HepG2 (cell line): ENCODE measurements around the gene PIK3CA.

Experiments
- CEBPZ ChIP-seq: IDR thresholded peaks from 2 replicates; pipeline ENCODE4 v1.6.1; 2012; ENCODE audit warnings: low read length, improper control_type of control experiment
- CTCF ChIP-seq: sonication (generic); formaldehyde crosslinking; IDR thresholded peaks from 2 replicates; pipeline ENCODE4 v1.5.0; 2020; ENCODE audit warnings: mild to moderate bottlenecking, missing genetic modification reagents, moderate library complexity
- KLF11 ChIP-seq: IDR thresholded peaks from 2 replicates; pipeline ENCODE4 v1.6.1; 2016; ENCODE audit warnings: missing compliant biosample characterization
- MED13 ChIP-seq: sonication (generic); formaldehyde crosslinking; IDR thresholded peaks from 2 replicates; pipeline ENCODE4 v1.5.0; 2020; ENCODE audit warnings: missing genetic modification reagents
- NCOA1 ChIP-seq: sonication (generic); formaldehyde crosslinking; IDR thresholded peaks from 2 replicates; pipeline ENCODE4 v1.9.0; 2021; ENCODE audit warnings: missing genetic modification reagents
- RBFOX2 ChIP-seq: fragments of 200-400 bp; formaldehyde crosslinking; IDR thresholded peaks from 2 replicates; pipeline ENCODE4 v1.6.1; 2017; ENCODE audit warnings: low read depth, mild to moderate bottlenecking, low read length
- XBP1 ChIP-seq: sonication (generic); formaldehyde crosslinking; IDR thresholded peaks from 2 replicates; pipeline ENCODE4 v1.5.0; 2020; ENCODE audit warnings: missing genetic modification reagents
- ZNF160 ChIP-seq: sonication (generic); formaldehyde crosslinking; IDR thresholded peaks from 2 replicates; pipeline ENCODE4 v1.8.0; 2022; ENCODE audit warnings: mild to moderate bottlenecking, inconsistent platforms, missing genetic modification reagents
- ZNF530 ChIP-seq: sonication (generic); formaldehyde crosslinking; IDR thresholded peaks from 2 replicates; pipeline ENCODE4 v1.5.0; 2020; ENCODE audit warnings: low read depth, mild to moderate bottlenecking, missing genetic modification reagents

DNA sequence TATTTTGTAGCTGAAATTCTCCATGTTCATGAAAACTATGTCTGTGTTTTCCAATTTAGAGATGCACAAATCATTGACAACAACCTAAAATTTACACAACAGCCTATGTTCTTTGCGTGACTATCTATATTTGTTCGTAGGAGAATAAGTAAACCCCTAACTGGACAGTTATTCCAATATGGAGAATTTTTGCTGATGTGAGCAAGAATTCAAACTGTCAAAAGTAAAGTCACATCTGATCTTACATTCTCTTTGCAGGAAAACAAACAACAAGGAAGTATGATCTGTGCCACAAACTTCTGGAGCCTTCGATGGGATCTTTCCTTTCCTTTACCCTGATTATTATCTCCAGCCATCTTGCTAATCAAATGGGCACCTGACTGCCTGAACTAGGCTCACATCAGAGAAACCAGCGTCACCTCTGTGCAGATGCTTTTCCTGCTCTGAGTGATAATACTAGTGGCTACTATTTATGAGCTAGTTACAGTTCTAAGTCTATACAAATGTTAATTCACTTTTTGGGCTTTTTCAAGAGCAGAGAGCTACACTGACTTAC lies 121.1 kb downstream of the PIK3CA start:
- no peak for TF ChIP-seq KLF11 (CRISPR knock-in tag)
- no peak for TF ChIP-seq RBFOX2
- TF ChIP-seq XBP1: no peak
- no peak for TF ChIP-seq ZNF530 (CRISPR knock-in tag)
- TF ChIP-seq CTCF: no peak
- TF ChIP-seq MED13 (CRISPR knock-in tag): no peak
- no peak for TF ChIP-seq CEBPZ
- no peak for TF ChIP-seq NCOA1 (CRISPR knock-in tag)
- no peak for TF ChIP-seq ZNF160 (CRISPR knock-in tag)
